Lung (tissue), 12 donors: ENCODE data around the gene TMEM108. TPM values are rescaled to one million over a fixed set of nuclear protein-coding genes. Genes with fewer than 3 reads are reported as not detected.

Experiments used
- ATAC-seq: fragments of 200-7000 bp; cut with Tn5 transposase; one replicate; pipeline ENCODE4 v1.9.1; 2020; ENCODE audit warnings: moderate number of reproducible peaks; ENCODE audit not compliant: insufficient read depth, low FRiP score
- DNase-seq, 3 donors: peaks; one replicate each; pipeline ENCODE4 v3.0.0-alpha.2; 2013 to 2017
- H3K27ac ChIP-seq, 2 donors: one replicate each; pipeline ENCODE4 v1.5.1; 2013; ENCODE audit warnings: mild to moderate bottlenecking in 2 of 2, moderate library complexity in 2 of 2, control low read depth in 1 of 2, inconsistent platforms in 1 of 2, low read depth in 1 of 2, low read length in 1 of 2
- H3K27me3 ChIP-seq, 3 donors: one replicate each; pipeline ENCODE4 v1.5.1; 2013; ENCODE audit warnings: low read length in 2 of 3; ENCODE audit not compliant: control insufficient read depth in 3 of 3, insufficient read depth in 3 of 3
- H3K36me3 ChIP-seq, 4 donors: one replicate each; pipeline ENCODE4 v1.5.1; 2013; ENCODE audit warnings: low read length in 4 of 4, mild to moderate bottlenecking in 1 of 4, moderate library complexity in 1 of 4; ENCODE audit not compliant: control insufficient read depth in 4 of 4, insufficient read depth in 4 of 4
- H3K4me1 ChIP-seq, 5 donors: one replicate each; pipeline ENCODE4 v1.5.1; 2013; ENCODE audit warnings: low read length in 5 of 5, mild to moderate bottlenecking in 2 of 5, moderate library complexity in 1 of 5; ENCODE audit not compliant: control insufficient read depth in 5 of 5, insufficient read depth in 5 of 5
- H3K4me3 ChIP-seq: one replicate; pipeline ENCODE4 v1.5.1; 2013; ENCODE audit warnings: mild to moderate bottlenecking, control low read depth, moderate library complexity
- H3K9ac ChIP-seq, 2 donors: one replicate each; pipeline ENCODE4 v1.5.1; 2013; ENCODE audit warnings: low read length in 2 of 2, control low read depth in 1 of 2; ENCODE audit not compliant: insufficient read depth in 1 of 2
- H3K9me3 ChIP-seq, 4 donors: one replicate each; pipeline ENCODE4 v1.5.1; 2013; ENCODE audit warnings: low read length in 3 of 4, mild to moderate bottlenecking in 1 of 4, moderate library complexity in 1 of 4; ENCODE audit not compliant: control insufficient read depth in 4 of 4, insufficient read depth in 3 of 4
- WGBS, 2 donors: extraction: QIAGEN DNeasy Blood & Tissue Kit; methylation state at CpG; one replicate each; pipeline ENCODE4 v1.1.7; 2013; 5-methylcytosine and 5-hydroxymethylcytosine counted together
- polyA plus RNA-seq, 2 donors: library from polyadenylated mRNA; stranded (reverse); fragments of 200-250 nt; gene quantifications; one replicate each; pipeline ENCODE4 v1.2.1, GENCODE V29; 2013
- total RNA-seq, 2 donors: library from RNA; depleted of rRNA in 1 of 2; stranded (reverse); fragments of >200 nt in 1 of 2; gene quantifications; one replicate each; pipeline ENCODE4 v1.2.1, GENCODE V29; 2014 to 2021
- TF ChIP-seq, protein P1 (sequence below): IDR thresholded peaks from 2 replicates; pipeline ENCODE4 v1.5.1; 2012; ENCODE audit warnings: mild to moderate bottlenecking; ENCODE audit errors: control extremely low read depth, extremely low read depth
- donor health status: control.
- donor health status: control.
- donor health status: Bipolar disorder and iron deficiency.
- donor health status: healthy.
- donor health status: DM: yes; HTN: yes; CAD: no.

TMEM108 gene
- total and polyA plus RNA-seq, 4 donors: 3.0 to 16.9 (median 7.6) TPM

- DNase-seq (peak in 1 of 3 donors; percentile 14), ATAC-seq (no peak)
- Histone ChIP-seq H3K9ac (no peak overlapping the region), H3K36me3 (no peaks in the 10 kb centered on the region), H3K27ac (no peak overlapping the region), H3K9me3 (peaks cover 0 to 1% (median 0%) of the 10 kb centered on the region in 4 donors), H3K4me1 (peaks cover 0 to 28% (median 0%) of the 10 kb centered on the region in 5 donors), H3K4me3 (no peak overlapping the region), H3K27me3 (no peaks in the 10 kb centered on the region)
- 100% methylated on average over 1 of the region's 1 CpG for WGBS, 2 donors
- TF ChIP-seq, protein P1, sequence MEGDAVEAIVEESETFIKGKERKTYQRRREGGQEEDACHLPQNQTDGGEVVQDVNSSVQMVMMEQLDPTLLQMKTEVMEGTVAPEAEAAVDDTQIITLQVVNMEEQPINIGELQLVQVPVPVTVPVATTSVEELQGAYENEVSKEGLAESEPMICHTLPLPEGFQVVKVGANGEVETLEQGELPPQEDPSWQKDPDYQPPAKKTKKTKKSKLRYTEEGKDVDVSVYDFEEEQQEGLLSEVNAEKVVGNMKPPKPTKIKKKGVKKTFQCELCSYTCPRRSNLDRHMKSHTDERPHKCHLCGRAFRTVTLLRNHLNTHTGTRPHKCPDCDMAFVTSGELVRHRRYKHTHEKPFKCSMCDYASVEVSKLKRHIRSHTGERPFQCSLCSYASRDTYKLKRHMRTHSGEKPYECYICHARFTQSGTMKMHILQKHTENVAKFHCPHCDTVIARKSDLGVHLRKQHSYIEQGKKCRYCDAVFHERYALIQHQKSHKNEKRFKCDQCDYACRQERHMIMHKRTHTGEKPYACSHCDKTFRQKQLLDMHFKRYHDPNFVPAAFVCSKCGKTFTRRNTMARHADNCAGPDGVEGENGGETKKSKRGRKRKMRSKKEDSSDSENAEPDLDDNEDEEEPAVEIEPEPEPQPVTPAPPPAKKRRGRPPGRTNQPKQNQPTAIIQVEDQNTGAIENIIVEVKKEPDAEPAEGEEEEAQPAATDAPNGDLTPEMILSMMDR: no peak
Measured at GRCh38 chr3:133236901-133237300, 198.7 kb downstream of the TMEM108 start.

DNA sequence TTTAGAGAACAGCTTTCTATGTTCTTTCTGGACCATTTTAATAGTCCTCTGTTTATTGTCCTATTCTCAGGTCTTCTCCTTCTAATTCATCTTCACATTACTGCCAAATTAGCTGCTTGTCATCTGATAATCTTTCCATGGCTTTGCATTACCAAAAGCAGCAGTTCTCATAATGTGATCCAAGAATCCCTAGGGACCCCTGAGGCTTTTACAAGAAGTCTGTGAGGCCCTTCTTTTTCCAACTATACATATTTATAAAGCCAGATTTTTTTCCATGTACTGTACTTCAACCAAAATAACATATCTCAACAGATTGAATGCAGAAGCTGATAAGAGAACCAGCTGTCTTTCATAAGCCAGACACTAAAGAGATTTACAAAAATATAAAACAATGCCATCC is 199.2 kb downstream of the TMEM108 start:
- Histone ChIP-seq H3K4me1 (peaks cover 0 to 28% (median 0%) of the 10 kb centered on the region in 5 donors), H3K36me3 (no peaks in the 10 kb centered on the region), H3K4me3 (no peak overlapping the region), H3K27me3 (no peaks in the 10 kb centered on the region), H3K9me3 (no peaks in the 10 kb centered on the region), H3K9ac (no peak overlapping the region), H3K27ac (no peak overlapping the region)
- TF ChIP-seq, protein P1: no peak
- DNase-seq (peak in 2 of 3 donors; percentile 73 to 74), ATAC-seq (no peak)

DNA sequence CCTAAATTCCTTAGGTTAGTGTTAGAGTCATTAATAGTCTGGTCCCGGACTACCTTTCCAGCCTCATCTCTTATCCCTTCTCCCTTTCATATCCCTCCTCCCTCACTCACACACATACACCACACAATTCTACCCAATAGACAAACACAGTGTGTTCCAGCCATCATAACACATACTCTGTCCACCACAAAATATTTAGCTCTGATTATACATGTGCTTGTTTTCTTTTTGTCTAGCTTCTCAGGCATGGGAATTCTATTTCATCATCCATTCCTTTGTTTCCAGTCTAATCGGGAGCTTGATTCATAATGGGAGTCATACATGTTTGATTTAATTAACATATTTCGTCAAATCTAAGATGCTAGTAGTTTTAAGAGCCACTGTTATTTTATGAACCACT is 199.8 kb downstream of the TMEM108 start:
- DNase-seq: peak in 2 of 3 donors; percentile 67 to 73
- no peaks in the 10 kb centered on the region for H3K36me3 ChIP-seq

More for the DNA sequence above, 199.8 kb downstream of the TMEM108 start:
- TF ChIP-seq, protein P1: no peak
- no peak overlapping the region for H3K9ac ChIP-seq
- H3K27me3 ChIP-seq: no peaks in the 10 kb centered on the region
- H3K9me3 ChIP-seq: no peaks in the 10 kb centered on the region
- H3K4me1 ChIP-seq: peaks cover 0 to 28% (median 1%) of the 10 kb centered on the region in 5 donors
- H3K4me3 ChIP-seq: no peak overlapping the region
- WGBS, 2 donors: 68 to 94% methylated on average over 3 of the region's 3 CpGs
- ATAC-seq: no peak
- no peak overlapping the region for H3K27ac ChIP-seq
